Fibroblast of upper back skin (primary cell): Measurements from ENCODE around the gene SPCS2.

Experiments
- DNase-seq: peaks from one replicate; pipeline ENCODE4 v3.0.0-alpha.2; 2013

SPCS2 gene

GRCh38 chr11:74948898-74949752 lies at the start of gene SPCS2, which contains the start of gene XRRA1:
Gene SPCS2, plus strand, starts transcription at chr11:74949266. Its CDS starts 20 bp downstream, at chr11:74949286.
Gene XRRA1, minus strand, starts transcription at chr11:74949091. Its CDS starts 8,213 bp downstream, at chr11:74940878.
- peak; percentile 98 for DNase-seq

DNA sequence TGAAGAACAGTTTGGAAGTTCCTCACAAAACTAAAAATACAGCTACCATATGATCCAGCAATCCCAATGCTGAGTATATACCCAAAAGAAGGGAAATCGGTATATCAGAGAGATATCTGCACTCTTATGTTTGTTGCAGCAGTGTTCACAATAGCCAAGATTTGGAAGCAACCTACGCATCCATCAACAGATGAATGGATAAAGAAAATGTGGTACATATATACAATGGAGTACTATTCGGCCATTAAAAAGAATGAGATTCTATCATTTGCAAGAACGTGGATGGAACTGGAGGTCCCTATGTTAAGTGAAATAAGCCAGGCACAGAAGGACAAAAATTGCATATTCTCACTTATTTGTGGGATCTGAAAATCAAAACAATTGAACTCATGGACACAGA lies 46.7 kb upstream of the SPCS2 start:
- DNase-seq: no peak

DNA sequence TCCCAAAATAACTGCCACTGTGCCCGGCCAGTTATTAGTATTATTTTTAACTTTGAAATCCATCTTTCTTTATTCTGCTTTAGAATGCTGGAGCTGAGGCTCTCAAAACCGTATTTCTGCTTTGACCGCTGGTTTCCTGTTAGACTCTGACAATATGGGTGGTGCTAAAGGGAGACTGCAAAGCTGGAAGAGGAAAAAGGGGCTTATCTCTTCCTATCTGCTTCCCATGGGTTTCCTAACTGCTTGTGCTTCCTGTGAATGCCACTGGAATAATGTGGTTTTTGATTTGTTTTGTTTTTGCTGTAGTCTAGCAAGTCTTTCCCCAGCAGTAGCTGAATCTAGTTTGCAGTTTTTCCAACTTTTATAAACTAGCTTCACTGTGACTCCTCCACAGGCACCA lies 43.7 kb upstream of the SPCS2 start:
- no peak for DNase-seq

DNA sequence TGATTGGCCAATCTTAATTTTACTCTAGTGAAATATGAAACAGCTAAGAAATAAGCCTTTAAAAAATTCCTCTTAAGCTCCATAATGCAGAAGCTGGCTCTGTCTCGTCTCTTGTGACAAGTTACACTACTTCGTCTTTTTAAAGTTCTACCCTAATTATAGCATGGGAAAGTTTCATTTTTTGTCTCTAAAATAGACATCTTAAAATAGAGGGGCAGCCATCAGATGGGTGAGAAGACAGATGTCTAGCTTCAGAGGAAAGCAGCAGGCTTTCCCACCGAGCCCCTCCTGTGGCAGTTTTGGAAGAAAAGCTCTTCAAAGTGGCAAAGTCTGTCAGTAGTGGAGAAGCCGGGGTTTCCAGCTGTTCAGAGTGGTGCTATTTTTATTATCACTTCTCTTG lies 39.7 kb upstream of the SPCS2 start:
- no peak for DNase-seq

- no peak for DNase-seq
Observed at GRCh38 chr11:74909812-74910211, 39.3 kb upstream of the SPCS2 start.

DNA sequence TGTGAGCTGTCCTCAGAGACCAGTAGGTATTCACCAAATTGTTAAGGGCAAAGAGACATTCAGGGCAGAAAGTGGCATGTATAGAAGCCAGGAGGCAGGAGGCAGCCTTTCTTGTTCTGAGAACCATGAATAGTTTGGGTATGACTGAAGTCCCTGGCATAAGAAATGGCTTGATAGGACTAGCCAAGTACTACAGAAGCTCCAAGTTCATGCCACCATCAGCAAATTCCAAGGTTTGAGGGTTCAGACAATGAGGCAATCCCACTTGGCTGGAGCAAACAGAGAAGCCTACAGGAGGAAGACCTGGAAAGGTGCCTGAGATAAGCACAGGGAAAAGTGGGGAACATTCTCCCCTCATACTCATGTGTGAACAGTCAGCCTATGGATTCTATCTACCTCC lies 25.9 kb upstream of the SPCS2 start:
- no peak for DNase-seq

DNA sequence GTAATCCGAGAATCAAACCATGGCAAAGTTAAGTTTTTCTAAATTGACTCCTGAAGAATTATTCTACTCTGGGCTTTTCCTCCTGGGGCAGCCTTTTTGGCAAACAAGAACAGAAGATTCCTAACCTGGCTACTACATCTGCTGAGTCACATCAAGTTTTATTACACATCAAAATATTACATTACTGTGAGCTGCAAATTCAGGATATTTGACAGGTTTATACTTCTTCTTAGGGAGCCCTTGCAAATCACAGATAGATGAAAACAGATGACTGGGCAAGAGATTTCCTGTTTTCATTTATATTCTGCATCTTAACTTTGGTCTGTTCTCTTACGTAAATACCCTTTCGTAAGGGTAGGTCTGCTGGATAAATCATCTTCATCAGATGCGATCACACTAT lies 23.8 kb upstream of the SPCS2 start:
- peak; percentile 74 for DNase-seq

GRCh38 chr11:74926304-74927030 lies 22.6 kb upstream of the SPCS2 start:
- DNase-seq: peak; percentile 72

DNA sequence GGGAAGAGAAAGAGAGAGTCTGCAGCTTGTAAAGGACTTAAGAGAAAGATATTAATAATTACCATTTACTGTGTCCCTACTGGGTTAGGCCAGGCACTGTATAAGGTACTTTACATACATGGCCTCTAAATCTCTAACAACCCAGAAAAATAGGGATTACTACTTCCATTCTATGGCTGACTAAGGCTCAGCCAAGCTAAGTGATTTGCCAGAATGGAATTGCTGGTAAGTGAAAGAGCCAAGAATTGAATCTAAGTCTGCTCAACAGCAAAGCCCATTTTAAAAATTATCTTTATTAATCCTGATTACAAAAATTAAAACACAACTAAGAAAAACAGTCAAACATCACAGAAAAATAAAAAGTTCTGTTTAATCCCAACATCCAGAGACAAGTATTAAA lies 21.6 kb upstream of the SPCS2 start:
- no peak for DNase-seq

- peak; percentile 92 for DNase-seq
Observed at GRCh38 chr11:74929431-74930363, 19.4 kb upstream of the SPCS2 start.

DNA sequence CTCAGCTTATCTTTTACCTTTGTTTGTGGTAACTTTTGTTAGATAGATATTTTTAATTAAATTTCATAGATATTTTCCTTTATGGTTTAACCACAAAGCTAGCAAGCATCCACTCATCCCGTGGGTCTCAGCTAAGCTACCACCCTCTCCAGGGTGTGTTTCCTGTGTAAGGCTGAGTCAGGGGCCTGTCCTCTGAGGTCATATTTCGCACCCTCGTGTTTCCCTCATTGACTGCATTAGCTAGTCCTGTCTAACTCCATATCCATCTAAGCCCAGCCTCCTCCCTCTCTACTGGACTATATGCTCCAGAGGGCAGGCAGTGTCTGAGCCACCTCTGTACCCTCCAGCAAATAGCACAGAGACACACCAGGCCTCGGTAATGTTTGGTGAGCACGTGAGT lies 16.9 kb upstream of the SPCS2 start:
- DNase-seq: peak; percentile 59

- peak; percentile 84 for DNase-seq
Observed at GRCh38 chr11:74932797-74933196, 16.3 kb upstream of the SPCS2 start.

DNA sequence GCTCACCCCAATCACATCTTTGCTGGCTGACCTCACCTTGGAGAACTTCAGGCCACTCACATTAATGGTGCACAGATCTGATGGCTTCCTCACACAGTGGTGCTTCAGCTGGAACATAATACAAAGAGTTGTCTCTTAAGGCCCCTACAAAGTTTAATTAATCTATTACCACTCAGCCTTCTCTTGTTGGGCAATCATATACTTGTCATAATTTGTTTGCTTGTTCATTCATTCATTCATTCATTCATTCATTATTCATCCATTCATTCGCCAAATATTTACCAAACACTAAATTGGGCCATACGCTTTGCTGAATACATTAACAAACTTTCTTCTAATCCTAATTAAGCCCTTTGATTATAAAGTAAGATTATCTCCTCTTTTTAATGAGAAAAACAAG lies 15.3 kb upstream of the SPCS2 start:
- DNase-seq: no peak

DNA sequence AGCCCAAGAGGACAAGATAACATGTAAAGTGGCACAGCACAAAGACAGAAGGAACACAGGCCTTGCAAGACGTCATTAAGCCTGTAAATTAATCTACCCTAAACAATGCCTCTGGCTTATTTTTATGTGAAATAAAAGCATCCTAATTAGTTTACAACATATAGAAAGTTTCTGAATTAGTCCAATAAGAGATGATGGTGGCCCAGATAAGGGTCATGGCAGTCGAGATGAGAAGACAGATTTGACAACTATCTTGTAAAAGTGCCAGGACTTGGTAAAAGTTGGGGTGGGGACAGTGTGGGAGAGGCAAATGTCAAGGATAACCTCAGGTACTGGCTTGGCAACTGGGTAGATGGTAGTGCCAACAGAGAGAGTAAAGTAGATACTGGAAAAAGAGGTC lies 13.8 kb upstream of the SPCS2 start:
- DNase-seq: no peak

GRCh38 chr11:74936087-74936486 lies 13.0 kb upstream of the SPCS2 start:
- no peak for DNase-seq

DNA sequence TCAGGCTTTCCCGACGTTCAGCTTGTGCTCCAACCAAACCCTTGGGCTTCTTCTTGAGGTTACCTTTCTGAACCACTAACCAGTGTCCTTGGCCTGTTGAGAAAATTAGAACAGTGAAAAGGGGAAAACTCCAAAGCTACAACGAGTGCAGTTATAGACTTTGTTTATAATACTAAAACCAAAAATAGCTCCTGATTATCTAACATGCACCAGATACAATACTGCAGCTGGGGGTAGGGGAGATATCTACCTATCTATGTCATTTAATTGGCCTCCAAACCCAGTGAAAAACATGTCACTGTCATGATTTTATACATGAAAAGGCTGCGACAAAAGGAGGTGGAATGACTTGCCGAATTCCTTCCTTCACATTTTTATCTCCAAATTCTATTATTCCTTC lies 12.1 kb upstream of the SPCS2 start:
- DNase-seq: no peak

- no peak for DNase-seq
Observed at GRCh38 chr11:74937696-74938475, 11.2 kb upstream of the SPCS2 start.

GRCh38 chr11:74941492-74941891 lies 7.6 kb upstream of the SPCS2 start:
- DNase-seq: no peak

DNA sequence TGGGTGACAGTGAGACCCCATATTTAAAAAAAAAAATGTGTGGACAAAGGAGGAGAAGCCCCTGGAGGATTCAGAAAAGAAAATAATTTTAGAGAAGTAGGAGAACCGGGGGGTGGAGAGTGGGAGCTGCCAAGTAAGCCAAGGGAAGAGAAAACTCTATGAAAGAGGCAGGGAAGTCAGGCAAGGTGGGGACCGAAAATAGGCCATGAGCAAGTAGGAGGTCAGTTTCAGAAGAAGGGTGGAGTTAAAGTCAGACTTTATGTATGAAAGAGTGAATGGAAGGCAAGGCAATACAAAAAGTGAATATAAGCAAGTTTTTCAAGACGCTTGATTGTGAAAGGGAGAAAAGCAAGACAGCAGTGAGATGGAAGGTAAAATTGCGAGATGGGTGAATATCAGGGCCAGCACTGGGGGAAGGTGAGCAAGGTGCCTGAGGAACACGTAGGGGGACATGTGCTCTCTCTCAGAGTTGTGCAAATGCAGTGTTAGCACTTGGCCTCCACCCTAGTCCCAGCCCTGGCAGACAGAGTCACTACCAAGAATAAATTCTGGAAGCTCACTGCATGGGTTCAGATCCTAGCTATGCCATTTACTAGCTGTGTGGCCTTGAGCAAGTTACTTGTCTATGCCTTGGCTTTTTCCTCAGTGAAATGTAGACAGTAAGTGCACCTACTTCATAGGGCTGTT lies 6.8 kb upstream of the SPCS2 start:
- no peak for DNase-seq

GRCh38 chr11:74948546-74948897 lies 544 bp upstream of the SPCS2 start:
- no peak for DNase-seq

DNA sequence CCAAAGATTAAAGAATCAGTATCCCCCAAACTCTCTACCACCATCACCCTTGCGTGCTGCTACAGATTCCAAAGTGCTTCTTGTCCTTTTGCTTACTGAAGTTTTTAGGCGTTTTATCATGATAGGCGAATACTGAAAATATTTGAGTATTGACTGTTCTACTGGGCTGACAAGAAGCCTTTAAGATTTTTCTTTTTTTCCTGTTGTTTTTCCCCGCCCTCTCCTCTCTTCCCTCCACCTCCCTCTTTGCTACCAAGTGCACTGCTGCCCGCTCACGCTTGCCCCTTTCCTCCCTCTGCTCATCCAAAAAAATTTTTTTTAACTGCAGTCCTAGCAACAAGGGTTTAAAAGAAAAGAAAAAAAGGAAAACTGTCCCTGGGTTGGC lies 679 bp downstream of the SPCS2 start:
- no peak for DNase-seq
